GM18907 (cell line): ENCODE data around the gene MICALL2.

Experiments
- ATAC-seq: cut with Tn5 transposase; IDR thresholded peaks from one replicate; pipeline ENCODE4 v1.9.1; 2021; ENCODE audit warnings: mild to moderate bottlenecking, moderate library complexity; ENCODE audit not compliant: unreplicated experiment

MICALL2 gene

GRCh38 chr7:1470901-1471300 is 11.6 kb upstream of the MICALL2 start:
- ATAC-seq = no peak

GRCh38 chr7:1468643-1469298 is 9.5 kb upstream of the MICALL2 start:
- no peak for ATAC-seq

- ATAC-seq = no peak
Observed at GRCh38 chr7:1468203-1468602, 8.9 kb upstream of the MICALL2 start.

- no peak for ATAC-seq
Observed at GRCh38 chr7:1466524-1467271, 7.4 kb upstream of the MICALL2 start.

GRCh38 chr7:1464694-1465093 is 5.4 kb upstream of the MICALL2 start:
- no peak for ATAC-seq

GRCh38 chr7:1463676-1464223 is 4.5 kb upstream of the MICALL2 start:
- ATAC-seq = no peak

GRCh38 chr7:1461646-1462375 is 2.5 kb upstream of the MICALL2 start:
- no peak for ATAC-seq

- ATAC-seq = no peak
Observed at GRCh38 chr7:1460821-1461645, 1.8 kb upstream of the MICALL2 start.

- ATAC-seq = no peak
Observed at GRCh38 chr7:1459920-1460820, 900 bp upstream of the MICALL2 start.

- peak; percentile 94 for ATAC-seq
Observed at GRCh38 chr7:1459512-1459892, 232 bp upstream of the MICALL2 start.

- no peak for ATAC-seq
Observed at GRCh38 chr7:1457949-1458682, 1.2 kb downstream of the MICALL2 start.

- no peak for ATAC-seq
Observed at GRCh38 chr7:1457059-1457948, 2.0 kb downstream of the MICALL2 start.

- ATAC-seq = no peak
Observed at GRCh38 chr7:1455955-1456354, 3.3 kb downstream of the MICALL2 start.

GRCh38 chr7:1455241-1455939 is 3.9 kb downstream of the MICALL2 start:
- no peak for ATAC-seq

- ATAC-seq = no peak
Observed at GRCh38 chr7:1454542-1454941, 4.7 kb downstream of the MICALL2 start.

GRCh38 chr7:1452205-1452604 is 7.1 kb downstream of the MICALL2 start:
- ATAC-seq = no peak

- ATAC-seq = no peak
Observed at GRCh38 chr7:1450987-1451386, 8.3 kb downstream of the MICALL2 start.
